Left ventricle myocardium inferior (tissue), 1 donor: Measurements from ENCODE around the gene VAT1L. TPM values are rescaled to one million over a fixed set of nuclear protein-coding genes. Genes with fewer than 3 reads are reported as not detected.

Experiments
- DNase-seq: peaks from one replicate; pipeline ENCODE4 v3.0.0-alpha.2; 2020
- H3K27ac ChIP-seq: fragments of 200-600 bp; replicated peaks from 2 replicates; pipeline ENCODE4 v1.8.0; 2021
- H3K27me3 ChIP-seq: fragments of 200-600 bp; 2 replicates; pipeline ENCODE4 v1.8.0; 2021; ENCODE audit warnings: low read depth
- H3K36me3 ChIP-seq: fragments of 200-600 bp; 2 replicates; pipeline ENCODE4 v1.8.0; 2021
- H3K4me1 ChIP-seq: fragments of 200-600 bp; 2 replicates; pipeline ENCODE4 v1.8.0; 2021
- H3K4me3 ChIP-seq: fragments of 200-600 bp; 2 replicates; pipeline ENCODE4 v1.8.0; 2021; ENCODE audit warnings: mild to moderate bottlenecking, moderate library complexity
- H3K9me3 ChIP-seq: fragments of 200-600 bp; replicated peaks from 2 replicates; pipeline ENCODE4 v1.8.0; 2021
- CTCF ChIP-seq: fragments of 200-600 bp; IDR thresholded peaks from 2 replicates; pipeline ENCODE4 v1.8.0; 2021; ENCODE audit warnings: antibody characterized with exemption, mild to moderate bottlenecking, borderline replicate concordance
- intact Hi-C: fragments of 100-400 bp; cut with micrococcal nuclease; formaldehyde crosslinking; loops from one replicate; pipeline ENCODE4 v1.11.0; 2022
- total RNA-seq: library from RNA; stranded (reverse); fragmentation: NEBNext Ultra II Directional; extraction: Animal tissue kit (Norgen Biotek cat#: 25700); gene quantifications from one replicate; pipeline ENCODE4 v1.2.1, GENCODE V29; 2021
- donor health status: DM: no; HTN: yes; CAD: no; lungs with severe emphysema.

Gene VAT1L
- total RNA-seq, 1 donor from 2014 or later, result 13.1 TPM

DNA sequence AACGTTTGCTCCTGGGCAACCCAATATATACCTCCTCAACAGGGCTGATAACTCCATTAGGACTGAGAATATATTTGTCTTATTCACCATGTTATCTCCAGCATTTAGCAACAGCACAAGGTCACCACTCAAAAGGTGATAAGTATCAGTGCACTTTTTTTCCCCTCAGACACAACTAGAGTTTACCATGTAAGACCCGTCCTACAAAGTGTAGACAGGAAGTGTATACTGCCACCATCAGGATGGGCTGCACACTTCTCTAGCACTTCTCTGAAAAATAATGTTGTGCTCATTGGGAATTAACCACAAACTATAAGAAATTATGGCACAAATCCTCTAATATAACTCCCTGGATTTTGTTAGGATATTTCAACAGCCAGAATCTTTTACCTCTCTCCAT, 5.7 kb upstream of the VAT1L start:
- Histone ChIP-seq H3K27ac (no peak overlapping the region), H3K4me1 (no peaks in the 10 kb centered on the region), H3K36me3 (no peaks in the 10 kb centered on the region), H3K9me3 (no peaks in the 10 kb centered on the region), H3K27me3 (peaks cover 23% of the 10 kb centered on the region), H3K4me3 (no peak overlapping the region)
- peak; percentile 36 for TF ChIP-seq CTCF
- intact Hi-C loops, result no loop called here
- no peak for DNase-seq

- intact Hi-C loops, result no loop called here
- H3K36me3 ChIP-seq, result no peaks in the 10 kb centered on the region
- H3K4me1 ChIP-seq, result peaks cover 19% of the 10 kb centered on the region
- H3K27me3 ChIP-seq, result peaks cover 42% of the 10 kb centered on the region
- no peak overlapping the region for H3K27ac ChIP-seq
- no peaks in the 10 kb centered on the region for H3K9me3 ChIP-seq
- no peak overlapping the region for H3K4me3 ChIP-seq
- no peak for DNase-seq
- peak; percentile 24 for TF ChIP-seq CTCF
Observed at GRCh38 chr16:77784441-77785372, 3.7 kb upstream of the VAT1L start.

- intact Hi-C loops, result no loop called here
- Histone ChIP-seq H3K27me3 (peaks cover 49% of the 10 kb centered on the region), H3K36me3 (no peaks in the 10 kb centered on the region)
Observed at GRCh38 chr16:77785373-77785764, 3.0 kb upstream of the VAT1L start.

GRCh38 chr16:77786186-77786847, 2.0 kb upstream of the VAT1L start:
- H3K4me3 ChIP-seq, result no peak overlapping the region
- no peaks in the 10 kb centered on the region for H3K36me3 ChIP-seq
- H3K27ac ChIP-seq, result no peak overlapping the region
- intact Hi-C loops, result no loop called here
- no peak for DNase-seq
- TF ChIP-seq CTCF, result no peak
- peaks cover 23% of the 10 kb centered on the region for H3K4me1 ChIP-seq
- no peaks in the 10 kb centered on the region for H3K9me3 ChIP-seq
- H3K27me3 ChIP-seq, result peaks cover 58% of the 10 kb centered on the region

More at GRCh38 chr16:77785373-77785764, 3.0 kb upstream of the VAT1L start:
- no peak for DNase-seq
- Histone ChIP-seq H3K4me3 (no peak overlapping the region), H3K27ac (no peak overlapping the region), H3K4me1 (peaks cover 23% of the 10 kb centered on the region), H3K9me3 (no peaks in the 10 kb centered on the region)
- no peak for TF ChIP-seq CTCF

- Histone ChIP-seq H3K27me3 (peaks cover 69% of the 10 kb centered on the region), H3K9me3 (no peaks in the 10 kb centered on the region), H3K4me1 (peaks cover 23% of the 10 kb centered on the region), H3K4me3 (no peak overlapping the region), H3K36me3 (no peaks in the 10 kb centered on the region), H3K27ac (no peak overlapping the region)
- no peak for DNase-seq
- no peak for TF ChIP-seq CTCF
- intact Hi-C loops, result no loop called here
Observed at GRCh38 chr16:77787452-77787851, 912 bp upstream of the VAT1L start.
